Hepatocyte (in vitro differentiated cells): Measurements from ENCODE around the gene OSBP2.

Source experiments
- CTCF ChIP-seq: fragments of 200-600 bp; sonication (generic); IDR thresholded peaks from 2 replicates; pipeline ENCODE4 v1.5.1; 2016; ENCODE audit warnings: antibody characterized with exemption, mild to moderate bottlenecking; ENCODE audit not compliant: poor library complexity
- EZH2 ChIP-seq: fragments of 200-600 bp; sonication (generic); IDR thresholded peaks from 2 replicates; pipeline ENCODE4 v1.6.1; 2016; ENCODE audit warnings: antibody characterized with exemption, mild to moderate bottlenecking, borderline replicate concordance

GRCh38 chr22:30824711-30825110 lies 130.0 kb downstream of the OSBP2 start:
- TF ChIP-seq CTCF (no peak), EZH2 (no peak)
